ENCODE data around the gene EXD1.
"Not testable (repeated sequence)": the region's sequence is repeated elsewhere in the genome, so short reads cannot be mapped to it uniquely, and the experiment has no call there.

Gene EXD1, protein sequence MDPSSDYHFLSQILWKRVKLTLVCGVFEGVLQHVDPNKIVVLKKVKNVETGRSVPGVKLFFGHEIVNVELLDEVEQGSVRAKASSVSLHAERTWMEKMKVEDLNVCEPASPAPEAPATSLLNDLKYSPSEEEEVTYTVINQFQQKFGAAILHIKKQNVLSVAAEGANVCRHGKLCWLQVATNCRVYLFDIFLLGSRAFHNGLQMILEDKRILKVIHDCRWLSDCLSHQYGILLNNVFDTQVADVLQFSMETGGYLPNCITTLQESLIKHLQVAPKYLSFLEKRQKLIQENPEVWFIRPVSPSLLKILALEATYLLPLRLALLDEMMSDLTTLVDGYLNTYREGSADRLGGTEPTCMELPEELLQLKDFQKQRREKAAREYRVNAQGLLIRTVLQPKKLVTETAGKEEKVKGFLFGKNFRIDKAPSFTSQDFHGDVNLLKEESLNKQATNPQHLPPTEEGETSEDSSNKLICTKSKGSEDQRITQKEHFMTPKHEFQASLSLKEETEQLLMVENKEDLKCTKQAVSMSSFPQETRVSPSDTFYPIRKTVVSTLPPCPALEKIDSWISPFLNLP
- total RNA-seq, result 0.10 to 0.13 reads per million in 2 donors

DNA sequence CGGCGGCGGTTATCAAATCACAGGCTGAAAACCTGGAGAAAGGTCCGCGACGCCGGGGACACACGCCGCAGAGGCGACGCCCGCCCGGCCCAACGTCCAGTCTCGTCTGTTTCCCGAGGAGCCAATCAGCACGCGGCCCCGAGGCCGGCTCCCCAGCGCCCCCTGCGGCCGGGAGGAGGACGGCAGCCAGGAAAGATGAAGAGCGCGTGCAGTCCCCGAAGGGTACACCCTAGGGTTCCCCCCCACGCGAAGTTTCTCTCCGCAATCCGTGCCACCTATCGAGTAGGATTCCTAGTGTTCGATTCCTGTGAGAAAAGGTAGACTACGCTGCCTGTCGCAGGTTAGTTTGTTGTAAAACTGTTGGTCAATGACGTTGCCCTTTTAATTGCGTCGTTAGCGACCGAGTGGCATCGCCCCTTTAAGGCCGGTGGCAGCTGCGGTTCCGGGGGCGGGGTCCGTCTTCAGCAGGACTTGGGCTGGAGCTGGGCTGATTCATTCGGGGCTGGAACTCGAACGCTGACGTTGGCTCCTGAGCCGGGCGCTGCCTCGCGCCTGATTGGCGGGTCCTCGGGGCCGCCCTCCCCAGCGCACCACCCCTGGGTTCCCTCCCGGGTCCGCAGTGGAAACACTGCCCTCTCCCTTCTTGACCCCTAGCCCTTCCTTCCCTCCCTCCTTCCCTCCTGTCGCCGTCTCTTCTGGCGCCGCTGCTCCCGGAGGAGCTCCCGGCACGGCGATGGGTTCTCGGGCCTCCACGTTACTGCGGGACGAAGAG, at the start of gene EXD1, which contains the start of gene CHP1:
Gene EXD1, minus strand, starts transcription at position 108 of the 772 bp plus-strand sequence. CDS start 4,182 bp downstream, outside the sequence.
Gene CHP1, plus strand, starts transcription at position 619 of the 772 bp plus-strand sequence. Its CDS starts 115 bp downstream, at position 734.
- DNase-seq, result peak; percentile 90

DNA sequence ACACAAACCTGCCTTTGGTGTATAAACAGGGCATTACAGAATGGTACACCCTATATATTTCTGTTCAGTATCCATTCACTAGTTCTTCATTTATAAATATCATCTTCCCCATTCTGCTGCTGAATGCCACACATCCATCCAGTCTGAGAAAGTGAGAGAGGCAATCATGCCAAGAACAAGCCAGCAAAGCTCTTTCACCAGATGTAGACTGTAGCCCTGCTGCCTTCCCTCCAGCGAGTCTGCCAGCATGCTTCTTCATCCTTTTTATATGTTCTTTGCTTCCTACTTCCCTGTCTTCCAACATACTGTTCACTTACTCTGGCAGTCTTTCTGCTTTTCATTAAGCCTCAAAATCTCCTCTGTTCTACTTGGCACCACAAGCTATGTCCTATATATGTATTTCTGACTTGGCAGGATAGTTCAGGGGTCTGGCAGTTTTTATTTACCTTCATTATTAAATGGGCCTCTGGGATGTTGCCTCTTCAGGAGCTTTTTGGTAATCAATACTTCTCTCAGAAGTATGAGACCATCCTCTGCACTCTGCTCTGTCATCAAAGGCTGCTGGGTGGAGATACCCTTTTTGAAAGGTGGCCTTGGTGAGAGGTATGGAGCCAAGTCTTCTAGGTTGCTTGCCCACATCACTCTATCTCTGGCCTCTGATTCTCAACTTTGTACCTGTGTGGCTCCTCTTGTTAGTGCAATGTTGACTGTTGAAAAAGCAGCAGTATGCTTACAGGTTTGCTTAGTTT, 49.2 kb upstream of the EXD1 start:
- no peak for DNase-seq

DNA sequence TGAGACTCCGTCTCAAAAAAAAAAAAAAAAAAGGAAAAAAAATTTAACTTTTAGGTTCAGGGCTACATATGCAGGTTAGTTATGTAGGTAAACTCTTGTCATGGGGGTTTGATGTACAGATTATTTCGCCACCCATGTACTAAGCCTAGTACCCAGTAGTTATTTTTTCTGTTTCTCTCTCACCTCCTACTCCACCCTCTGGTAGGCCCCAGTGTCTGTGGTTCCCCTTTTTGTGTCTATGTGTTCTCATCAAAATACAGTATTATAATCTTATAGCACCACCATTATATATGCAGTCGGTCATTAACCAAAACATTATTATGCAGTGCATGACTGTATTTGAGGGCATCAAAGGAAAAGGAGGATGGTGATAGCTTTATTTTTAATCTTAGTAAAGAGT, 47.8 kb upstream of the EXD1 start:
- no peak for DNase-seq

DNA sequence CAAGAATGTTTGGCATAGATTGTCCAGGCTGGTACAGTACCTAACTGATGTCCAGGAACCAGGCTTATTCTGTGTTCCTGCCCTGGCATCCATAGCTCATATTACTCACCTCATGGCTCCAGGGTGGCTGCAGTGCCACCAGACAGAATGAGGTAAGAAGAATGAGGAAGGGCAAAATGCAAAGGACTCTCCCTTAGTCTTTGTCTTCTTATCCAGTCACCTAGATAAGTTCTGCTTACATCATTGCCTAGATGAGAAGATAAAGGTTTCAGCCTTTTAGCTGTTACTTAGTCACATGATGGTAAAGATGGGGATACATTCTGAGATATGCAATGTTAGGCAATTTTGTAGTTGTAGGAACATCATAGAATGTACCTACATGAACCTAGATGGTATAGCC, 46.3 kb upstream of the EXD1 start:
- DNase-seq, result no peak

DNA sequence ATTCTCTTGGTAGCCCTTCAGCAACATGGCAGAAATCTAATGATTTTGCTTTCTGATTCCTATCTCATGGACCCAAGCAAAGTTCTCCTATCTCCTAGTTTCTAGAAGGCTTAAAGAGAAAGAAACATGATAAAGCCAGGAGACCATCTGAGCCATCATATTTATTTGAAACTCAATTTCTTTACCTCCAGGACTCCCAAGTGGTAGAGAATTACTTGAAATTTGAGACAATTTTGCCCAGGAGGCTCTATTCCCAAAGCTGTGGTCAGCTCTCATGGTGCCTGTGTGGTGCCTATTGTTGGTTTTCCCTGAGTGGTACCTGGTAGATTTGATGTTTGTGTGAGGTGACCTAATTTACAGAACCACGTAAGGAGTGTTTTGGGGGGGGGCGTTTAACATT, 39.3 kb upstream of the EXD1 start:
- no peak for DNase-seq

DNA sequence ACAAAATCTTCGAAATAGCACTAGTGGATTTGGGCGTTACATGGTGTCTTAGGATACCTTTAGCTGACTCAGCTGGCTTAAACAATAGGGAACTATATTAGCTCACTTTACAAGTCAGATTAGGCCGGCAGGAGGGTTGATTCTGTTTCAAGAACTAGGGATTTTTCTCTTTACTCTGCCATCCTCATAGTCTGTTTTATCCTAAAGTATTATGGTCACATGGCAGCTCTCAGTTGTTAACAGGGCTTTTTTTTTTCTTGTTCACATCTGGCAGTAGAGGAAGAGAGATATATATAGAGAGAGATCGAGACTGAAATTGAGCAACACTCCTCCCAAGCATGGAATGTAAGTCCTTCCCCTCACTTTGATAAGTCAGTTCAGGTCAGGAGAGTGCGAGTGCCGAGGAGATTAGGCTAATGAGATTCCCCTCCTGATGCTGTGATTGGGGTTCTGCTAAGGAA, 33.4 kb upstream of the EXD1 start:
- DNase-seq, result no peak

DNA sequence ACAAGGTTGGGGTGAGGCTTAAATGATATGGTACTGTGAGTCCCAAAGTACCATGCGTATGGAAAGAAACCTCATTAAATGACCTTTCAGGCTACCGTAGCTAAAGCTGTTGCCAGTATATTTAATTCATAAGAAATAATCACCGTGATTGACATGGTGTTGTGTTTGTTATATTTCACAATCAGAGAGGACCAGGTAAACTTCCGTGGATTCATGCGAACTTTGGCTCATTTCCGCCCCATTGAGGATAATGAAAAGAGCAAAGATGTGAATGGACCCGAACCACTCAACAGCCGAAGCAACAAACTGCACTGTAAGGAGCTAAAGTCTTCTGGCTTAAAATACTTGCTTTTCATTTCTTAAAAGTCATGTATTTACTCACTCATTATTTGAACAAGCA, 32.0 kb upstream of the EXD1 start:
- no peak for DNase-seq

DNA sequence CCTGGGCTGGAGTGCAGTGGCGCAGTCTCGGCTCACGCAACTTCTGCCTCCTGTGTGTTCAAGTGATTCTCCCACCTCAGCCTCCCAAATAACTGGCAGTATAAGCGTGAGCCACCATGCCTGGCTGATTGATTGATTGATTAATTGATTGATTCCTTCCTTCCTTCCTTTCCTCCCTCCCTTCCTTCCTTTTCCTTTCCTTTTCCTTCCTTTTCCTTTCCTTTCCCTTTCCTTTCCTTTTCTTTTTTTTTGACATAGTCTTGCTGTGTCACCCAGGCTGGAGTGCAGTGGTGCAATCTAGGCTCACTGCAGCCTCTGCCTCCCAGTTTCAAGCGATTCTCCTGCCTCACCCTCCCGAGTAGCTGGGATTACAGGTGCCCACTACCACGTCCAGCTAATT, 30.4 kb upstream of the EXD1 start:
- DNase-seq, result not testable (repeated sequence)

DNA sequence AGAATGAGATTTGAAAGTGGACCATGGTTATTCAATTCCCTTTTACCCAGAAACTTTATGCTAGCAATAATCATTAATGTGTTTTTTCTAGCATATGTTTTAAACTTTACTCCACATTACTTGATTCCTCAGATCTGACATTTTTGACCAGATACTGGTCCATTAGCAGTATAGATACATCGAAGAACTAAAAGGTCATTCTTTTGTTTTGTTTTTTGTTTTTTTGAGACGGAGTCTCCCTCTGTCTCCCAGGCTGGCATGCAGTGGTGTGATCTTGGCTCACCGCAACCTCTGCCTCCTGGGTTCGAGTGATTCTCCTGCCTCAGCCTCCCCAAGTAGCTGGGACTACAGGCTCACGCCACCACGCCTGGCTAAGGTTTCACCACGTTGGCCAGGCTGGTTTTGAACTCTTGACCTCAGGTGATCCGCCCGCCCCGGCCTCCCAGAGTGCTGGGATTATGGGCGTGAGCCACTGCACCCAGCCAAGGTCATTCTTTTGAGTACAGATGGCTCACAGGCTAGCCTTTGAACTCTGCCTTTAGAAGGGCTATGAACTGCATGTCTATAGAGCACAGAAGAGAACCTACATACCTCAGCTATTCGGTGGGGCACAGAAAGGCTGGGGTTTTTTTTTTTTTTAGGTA, 29.1 kb upstream of the EXD1 start:
- DNase-seq, result no peak

DNA sequence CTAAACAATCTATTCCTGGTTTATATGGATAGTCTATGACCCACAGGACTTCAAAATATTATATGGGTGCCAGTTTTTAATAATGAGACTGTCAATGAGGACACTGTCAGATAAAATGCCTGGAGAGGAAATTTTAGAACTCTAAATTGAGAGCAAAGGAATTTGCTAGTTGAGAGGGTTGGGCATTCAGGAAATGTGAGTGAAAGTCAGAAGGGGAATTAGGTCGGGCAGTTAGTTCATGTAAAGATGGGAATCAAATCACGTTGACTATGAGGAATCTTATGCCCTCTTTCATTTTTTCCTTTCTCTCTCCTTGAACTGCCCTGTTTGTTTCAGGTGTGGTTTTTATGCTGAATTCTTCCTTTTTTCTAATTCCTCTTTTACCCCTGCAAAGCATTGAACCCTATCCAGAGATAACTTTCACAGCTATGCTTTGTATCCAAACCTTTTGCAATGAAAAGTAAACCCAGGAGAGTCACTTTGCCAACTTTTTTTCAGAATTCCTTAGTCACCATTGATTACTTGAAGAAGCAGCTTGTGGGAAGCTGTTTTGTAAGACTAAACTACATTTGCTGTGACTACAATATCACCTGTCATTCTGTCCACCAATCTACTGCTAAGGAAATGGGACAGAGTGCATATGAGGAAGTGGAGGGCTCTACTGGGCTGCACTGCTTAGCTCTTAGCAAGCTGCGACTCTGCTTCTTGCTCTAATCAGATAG, 28.4 kb upstream of the EXD1 start:
- no peak for DNase-seq

DNA sequence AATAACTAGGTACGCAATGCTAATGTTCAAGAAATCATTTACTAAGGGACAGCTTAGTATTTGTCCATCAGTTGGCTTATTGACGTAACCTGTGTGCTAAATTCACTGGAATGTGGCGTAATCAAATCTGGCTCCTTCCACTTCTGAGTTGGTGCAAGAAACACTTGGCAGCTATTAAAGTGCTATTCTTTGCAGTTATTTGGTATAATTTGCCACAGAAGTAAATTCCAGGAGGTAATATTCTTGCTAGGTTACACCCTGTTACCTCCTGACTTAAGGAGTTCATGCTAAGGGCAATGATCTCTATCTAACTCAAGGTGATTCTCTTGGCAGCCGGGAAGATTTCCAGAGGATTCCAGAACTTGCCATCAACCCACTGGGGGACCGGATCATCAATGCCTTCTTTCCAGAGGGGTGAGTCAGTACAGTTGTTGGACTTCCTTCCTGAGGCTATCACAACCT, 26.1 kb upstream of the EXD1 start:
- no peak for DNase-seq

DNA sequence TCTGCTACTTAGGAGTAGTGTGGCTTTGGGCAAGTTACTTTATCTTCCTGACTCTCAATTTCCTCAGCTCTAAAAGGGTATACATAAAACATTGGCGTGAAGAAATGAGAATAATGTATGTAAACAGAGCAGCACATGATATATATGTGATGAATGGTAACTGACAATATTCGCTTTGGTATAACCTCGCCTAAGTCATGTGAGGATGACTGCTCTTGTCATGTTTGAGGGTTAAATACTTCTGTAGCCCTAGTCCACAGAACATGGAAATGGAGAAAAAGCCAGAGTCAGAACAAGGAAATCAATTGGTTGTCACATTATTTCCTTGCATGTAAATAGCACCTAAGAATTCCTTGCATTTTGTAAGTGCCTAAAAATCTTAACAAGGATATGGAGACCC, 25.5 kb upstream of the EXD1 start:
- DNase-seq, result no peak

DNA sequence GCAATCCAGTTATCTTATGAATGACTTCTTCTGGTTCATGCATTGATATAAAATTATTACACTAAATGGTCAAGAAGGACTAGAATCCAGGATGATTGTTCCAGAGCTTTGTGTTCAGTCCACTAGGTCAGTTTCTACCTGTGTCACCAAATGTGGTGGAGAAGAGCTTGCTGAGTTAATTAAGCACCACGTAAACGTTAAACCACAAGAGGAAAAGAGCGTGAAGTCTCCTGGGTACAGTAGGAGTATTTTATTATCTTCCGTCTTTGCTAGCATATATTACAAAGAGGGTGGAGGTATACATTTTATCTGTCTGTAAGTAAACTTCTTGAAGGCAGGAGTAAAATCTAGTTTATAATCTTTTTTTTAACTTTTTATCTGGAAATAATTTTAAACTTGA, 24.0 kb upstream of the EXD1 start:
- no peak for DNase-seq

DNA sequence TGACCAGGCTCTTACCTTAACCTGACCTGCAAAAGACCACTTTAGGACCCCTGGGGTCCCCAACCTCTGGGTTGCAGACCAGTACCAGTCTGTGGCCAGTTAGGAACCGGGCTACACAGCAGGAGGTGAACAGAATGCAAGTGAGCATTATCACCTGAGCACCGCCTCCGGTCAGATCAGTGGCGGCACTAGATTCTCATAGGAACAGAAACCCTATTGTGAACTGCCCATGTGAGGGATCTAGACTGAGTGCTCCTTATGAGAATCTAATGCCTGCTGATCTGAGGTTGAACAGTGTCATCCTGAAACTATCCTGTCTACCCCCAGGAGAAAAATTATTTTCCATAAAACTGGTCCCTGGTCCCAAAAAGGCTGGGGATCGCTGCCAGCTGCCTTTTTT, 20.9 kb upstream of the EXD1 start:
- DNase-seq, result no peak

DNA sequence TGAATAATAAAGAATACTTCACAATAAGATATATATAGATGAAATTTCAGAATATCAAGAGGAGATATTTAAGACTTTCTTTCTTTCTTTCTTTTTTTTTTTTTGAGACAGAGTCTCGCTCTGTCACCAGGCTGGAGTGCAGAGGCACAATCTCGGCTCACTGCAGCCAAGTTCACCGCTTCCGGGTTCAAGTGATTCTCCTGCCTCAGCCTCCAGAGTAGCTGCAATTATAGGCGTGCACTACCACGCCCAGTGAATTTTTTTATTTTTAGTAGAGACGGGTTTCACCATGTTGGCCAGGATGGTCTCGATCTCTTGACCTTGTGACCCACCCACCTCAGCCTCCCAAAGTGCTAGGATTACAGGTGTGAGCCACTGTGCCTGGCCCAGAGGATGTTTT, 20.2 kb upstream of the EXD1 start:
- not testable (repeated sequence) for DNase-seq

DNA sequence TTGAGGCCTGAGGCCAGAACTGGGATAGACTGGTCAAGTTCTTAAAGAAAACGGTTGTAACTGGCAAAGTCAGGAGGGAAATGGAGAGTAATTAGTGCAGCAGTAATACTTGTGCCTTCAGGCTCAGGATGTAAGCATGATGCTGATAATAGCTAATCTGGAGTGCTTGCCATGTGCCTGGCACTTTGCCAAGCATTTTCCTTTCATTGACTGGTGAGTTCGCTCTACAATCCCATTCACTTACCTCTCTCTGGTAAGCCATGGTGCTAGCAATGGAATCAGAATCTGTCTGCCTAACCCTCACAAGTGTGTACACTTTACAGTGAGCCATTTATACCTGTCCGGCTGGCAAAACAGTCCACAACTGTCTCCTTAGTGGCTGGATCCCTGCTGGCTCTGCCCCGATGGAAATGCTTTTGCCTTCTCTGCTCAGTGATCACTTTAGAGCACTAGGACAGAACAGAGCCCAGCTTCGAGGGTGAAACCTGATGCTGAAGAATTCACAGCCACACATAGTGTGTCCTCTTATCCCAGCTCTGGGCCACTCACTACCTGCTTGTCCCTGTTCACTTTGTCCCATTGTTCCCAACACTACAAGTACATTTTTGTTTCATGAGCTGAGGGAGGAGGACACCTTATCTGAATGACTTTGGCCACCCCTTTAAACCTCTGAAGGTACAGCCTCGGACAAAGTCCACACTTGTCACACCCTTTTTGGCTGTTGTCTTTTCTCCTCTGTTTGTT, 10.8 kb upstream of the EXD1 start:
- DNase-seq, result no peak

DNA sequence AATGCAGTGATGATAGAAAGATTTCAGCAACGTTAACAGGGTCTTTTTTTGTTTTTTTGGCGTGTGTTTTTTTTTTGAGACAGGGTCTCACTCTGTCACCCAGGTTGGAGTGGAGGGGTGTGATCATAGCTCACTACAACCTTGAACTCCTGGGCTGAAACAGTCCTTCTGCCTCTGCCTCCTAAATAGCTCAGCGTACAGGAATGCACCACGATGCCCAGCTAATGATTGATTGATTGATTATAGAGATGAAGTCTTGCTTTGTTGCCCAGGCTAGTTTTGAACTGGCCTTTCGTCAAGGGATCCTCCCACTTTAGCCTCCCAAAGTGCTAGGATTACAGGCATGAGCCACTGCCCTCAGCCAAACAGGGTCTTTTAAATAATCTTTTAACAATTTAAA, 7.5 kb upstream of the EXD1 start:
- DNase-seq, result no peak

DNA sequence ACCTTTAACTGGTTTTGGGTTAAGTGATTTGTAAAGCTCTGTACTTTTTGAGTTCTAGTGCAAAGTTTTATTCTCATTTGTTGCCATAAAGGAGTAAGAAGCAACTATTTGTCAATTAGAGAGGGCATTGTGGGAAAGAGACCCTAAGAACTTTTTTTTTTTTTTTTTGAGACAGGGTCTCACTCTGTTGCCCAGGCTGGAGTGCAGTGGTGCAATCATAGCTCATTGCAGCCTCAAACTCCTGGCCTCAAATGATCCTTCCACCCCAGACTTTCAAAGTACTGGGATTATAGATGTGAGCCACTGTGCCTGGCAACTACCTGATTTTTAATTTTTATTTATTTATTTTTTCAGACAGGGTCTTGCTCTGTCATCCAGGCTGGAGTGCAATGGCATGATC, 5.4 kb upstream of the EXD1 start:
- DNase-seq, result no peak

DNA sequence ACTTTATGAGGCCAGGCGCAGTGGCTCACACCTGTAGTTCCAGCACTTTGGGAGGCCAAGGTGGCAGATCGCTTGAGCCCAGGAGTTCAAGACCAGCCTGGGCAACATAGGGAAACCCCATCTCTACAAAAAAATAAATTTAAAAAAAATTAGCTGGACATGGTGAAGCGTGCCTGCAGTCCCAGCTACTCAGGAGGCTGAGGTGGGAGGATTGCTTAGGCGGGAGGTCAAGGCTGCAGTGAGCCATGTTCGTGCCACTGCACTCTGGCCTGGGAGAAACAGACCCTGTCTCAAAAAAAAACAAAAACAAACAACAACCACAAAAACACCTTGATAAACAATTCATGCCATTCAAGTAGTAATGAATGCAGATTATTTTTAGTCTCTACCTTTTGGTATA, 4.7 kb upstream of the EXD1 start:
- not testable (repeated sequence) for DNase-seq

DNA sequence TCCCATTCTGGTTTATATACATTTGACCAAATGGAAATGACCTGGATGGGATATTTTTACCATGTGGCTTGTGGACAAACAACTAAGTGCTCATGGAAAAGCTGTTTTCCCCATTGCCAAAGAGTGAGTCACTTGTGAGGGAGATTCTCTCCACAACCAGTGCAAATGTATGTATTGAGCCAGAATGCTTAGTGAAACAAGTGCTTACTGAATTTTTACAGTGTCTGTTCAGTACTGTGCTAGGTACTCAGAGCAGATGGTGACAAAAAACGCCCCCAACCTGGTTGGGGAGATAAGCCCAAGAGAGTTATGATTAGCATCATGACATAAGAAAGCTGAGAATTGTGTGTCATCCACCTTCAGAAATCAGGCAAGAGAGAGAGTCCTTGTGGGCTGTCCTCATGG, 2.8 kb upstream of the EXD1 start:
- DNase-seq, result no peak

Data from activated gamma-delta T cell (primary cell).